Retinal pigment epithelial cell (primary cell): ENCODE measurements around the gene SOCS2.

ENCODE experiments used
- DNase-seq: peaks from one replicate; pipeline ENCODE4 v3.0.0-alpha.2; 2010; ENCODE audit warnings: low read depth
- H3K4me3 ChIP-seq: 2 replicates; pipeline ENCODE4 v1.5.1; 2011; ENCODE audit warnings: mild to moderate bottlenecking, low read length, control low read depth, moderate library complexity
- CTCF ChIP-seq: conservative IDR thresholded peaks from 2 replicates; pipeline ENCODE4 v1.5.1; 2011; ENCODE audit warnings: low read depth, low read length, control low read depth, inconsistent platforms

Gene SOCS2

GRCh38 chr12:93595351-93595750 lies 22.9 kb downstream of the SOCS2 start:
- TF ChIP-seq CTCF = no peak
- no peak overlapping the region for H3K4me3 ChIP-seq
- DNase-seq = no peak

- no peak overlapping the region for H3K4me3 ChIP-seq
- TF ChIP-seq CTCF = no peak
- DNase-seq = no peak
These were observed 25.1 kb downstream of the SOCS2 start for GRCh38 chr12:93597608-93598007.

- H3K4me3 ChIP-seq = no peak overlapping the region
- no peak for DNase-seq
- no peak for TF ChIP-seq CTCF
These were observed 26.7 kb downstream of the SOCS2 start for GRCh38 chr12:93599192-93599591.

- no peak for DNase-seq
- no peak for TF ChIP-seq CTCF
These were observed 29.1 kb downstream of the SOCS2 start for GRCh38 chr12:93601591-93601990.

GRCh38 chr12:93602897-93603668 lies 30.6 kb downstream of the SOCS2 start:
- TF ChIP-seq CTCF = no peak
- H3K4me3 ChIP-seq = no peak overlapping the region
- no peak for DNase-seq

More at GRCh38 chr12:93601591-93601990, 29.1 kb downstream of the SOCS2 start:
- no peak overlapping the region for H3K4me3 ChIP-seq

- no peak overlapping the region for H3K4me3 ChIP-seq
These were observed 31.3 kb downstream of the SOCS2 start for GRCh38 chr12:93603762-93604161.

More at GRCh38 chr12:93603762-93604161, 31.3 kb downstream of the SOCS2 start:
- TF ChIP-seq CTCF = no peak
- DNase-seq = no peak
